GM18507 (cell line): ENCODE results near the gene CTNNA2.

Experiments
- DNase-seq: peaks from one replicate; pipeline ENCODE4 v3.0.0; 2011; ENCODE audit warnings: low read depth; ENCODE audit not compliant: insufficient read length; ENCODE audit errors: extremely low spot score
- FAIRE-seq: peaks from 2 replicates; lab custom pipeline; 2011; peaks lifted over from hg19 to GRCh38; lab: Jason Lieb, UNC

The CTNNA2 gene

DNA sequence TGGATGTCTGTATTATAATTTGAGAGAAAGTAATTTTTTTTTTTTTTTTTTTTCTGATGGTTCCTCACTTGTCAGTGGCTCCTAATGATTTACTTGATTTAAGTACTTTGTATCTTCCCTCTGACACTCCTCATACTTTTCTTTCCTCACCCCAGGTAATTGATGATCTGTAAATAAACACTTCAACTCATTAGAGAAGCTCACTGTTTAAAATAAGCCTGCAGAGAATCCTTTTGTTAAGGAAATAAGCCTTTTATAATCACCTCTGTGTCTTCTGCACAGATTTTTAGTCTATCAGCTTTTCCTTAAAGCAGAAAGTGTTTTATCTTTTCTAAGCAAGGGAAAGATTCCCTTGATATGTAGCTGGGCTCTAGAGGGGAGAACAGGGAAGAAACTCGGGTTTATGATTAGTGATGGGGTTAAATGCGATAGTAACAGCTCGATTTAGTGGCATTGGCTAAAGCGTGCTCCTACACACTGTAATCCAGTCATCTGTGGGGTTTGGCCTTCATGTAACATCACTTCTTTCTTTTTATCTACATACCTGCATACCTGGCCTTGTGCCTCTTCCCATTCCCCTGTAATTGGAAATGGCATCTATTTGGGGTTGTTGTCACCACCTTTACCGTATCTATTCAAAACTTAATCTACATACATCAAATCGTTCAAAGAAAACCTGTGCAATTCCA, 851.8 kb downstream of the CTNNA2 start:
- FAIRE-seq: no peak
- DNase-seq: no peak

DNA sequence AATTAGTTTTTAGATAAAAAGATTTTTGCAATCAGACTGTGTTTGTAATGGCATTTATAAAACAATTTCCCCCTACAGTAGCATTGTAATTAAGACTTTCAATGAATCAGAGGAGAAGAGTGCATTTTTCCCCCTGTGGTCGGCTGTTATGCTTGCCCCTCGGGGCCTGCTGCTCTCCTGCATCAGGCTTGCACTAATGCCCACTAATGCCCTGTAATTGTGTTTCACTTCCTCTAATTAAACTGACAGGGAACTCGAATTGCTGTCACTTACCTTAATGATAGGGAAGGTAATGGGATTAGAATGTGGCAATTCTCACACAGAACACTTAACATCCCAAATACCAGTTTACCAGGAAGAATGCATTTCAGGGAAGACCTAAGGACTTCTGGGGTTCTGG, 852.9 kb downstream of the CTNNA2 start:
- no peak for FAIRE-seq
- DNase-seq: no peak

DNA sequence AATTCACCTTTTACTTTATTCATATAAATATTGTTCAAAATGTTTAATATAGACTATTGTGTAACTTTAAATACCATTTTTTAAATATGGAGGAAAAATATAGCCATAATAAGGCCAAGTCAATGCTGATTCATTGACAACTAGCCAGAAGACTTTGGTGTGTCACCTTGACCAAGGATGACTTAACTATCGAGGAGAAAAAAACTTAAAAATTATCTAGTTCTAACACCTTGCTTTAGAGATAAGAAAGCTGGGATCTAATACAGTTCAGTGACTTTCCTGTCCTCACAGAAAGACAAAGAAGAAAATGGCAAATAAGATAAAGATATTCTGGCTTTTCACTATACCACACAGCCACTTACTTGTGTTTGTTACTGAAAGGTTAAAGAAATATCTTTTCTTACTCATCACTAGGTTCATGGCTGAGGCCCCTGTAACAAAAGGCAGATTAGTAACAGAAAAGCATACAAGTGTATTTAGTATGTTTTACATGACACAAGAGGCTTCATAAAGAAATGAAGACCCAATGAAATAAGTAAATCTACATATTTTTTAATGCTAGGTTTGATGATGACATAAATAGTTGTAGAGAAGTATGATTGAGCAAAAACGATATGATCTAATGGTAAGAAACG, 857.6 kb downstream of the CTNNA2 start:
- FAIRE-seq: no peak

DNA sequence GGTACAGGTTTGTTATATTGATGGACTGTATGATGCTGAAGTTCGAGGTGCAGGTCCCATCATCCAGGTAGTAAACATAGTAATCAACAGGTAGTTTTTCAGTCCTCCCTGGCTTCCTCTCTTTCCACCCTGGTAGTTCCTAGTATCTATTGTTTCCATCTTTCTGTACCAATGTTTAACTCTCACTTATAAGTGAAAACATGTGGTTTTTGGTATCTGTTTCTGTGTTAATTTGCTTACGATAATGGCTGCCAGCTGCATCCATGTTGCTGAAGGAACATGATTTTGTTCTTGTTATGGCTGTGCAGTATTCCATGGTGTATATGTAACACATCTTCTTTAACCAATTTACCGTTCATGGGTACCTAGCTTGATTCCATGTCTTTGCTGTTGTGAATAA, 861.3 kb downstream of the CTNNA2 start:
- no peak for DNase-seq
- no peak for FAIRE-seq

More for the DNA sequence above, 857.6 kb downstream of the CTNNA2 start:
- DNase-seq: no peak

DNA sequence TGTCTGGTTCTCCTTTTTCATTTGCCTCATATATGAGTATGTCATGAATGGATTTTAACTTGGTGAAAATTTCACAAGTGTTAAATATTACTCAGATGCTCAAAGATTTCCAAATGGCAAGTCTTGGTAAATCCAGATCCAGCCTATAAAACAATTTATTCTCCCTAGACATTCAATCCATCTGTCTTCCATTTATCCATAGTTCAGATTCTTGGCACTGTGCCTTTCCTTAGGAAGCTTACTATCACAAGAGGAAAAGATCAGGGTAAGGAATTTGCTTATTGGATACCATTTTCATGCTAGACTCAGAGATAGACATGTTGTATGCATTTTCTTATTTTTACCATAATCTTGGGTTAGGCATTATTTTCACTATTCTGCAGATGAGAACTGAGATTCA, 864.2 kb downstream of the CTNNA2 start:
- DNase-seq: no peak

DNA sequence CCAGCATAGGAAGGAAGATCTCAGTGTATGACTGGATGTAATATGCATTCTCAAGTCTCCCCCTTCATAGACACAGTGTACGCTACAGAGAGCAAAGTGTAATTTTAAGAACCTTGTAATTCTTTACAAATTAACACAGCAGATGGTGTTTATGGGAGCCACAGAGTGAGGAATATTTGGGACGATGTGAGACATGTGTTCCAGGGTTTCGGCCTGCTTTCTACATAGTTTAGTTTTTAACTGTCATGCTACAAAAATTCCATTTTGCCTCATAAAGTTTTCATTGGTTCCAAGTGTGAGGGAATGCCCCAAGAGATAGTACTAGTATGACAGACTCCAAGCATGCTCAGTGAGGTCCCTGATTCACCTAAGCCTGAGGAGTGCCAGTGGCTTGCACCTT, 867.9 kb downstream of the CTNNA2 start:
- no peak for FAIRE-seq
- DNase-seq: no peak

More for the DNA sequence above, 864.2 kb downstream of the CTNNA2 start:
- FAIRE-seq: no peak

DNA sequence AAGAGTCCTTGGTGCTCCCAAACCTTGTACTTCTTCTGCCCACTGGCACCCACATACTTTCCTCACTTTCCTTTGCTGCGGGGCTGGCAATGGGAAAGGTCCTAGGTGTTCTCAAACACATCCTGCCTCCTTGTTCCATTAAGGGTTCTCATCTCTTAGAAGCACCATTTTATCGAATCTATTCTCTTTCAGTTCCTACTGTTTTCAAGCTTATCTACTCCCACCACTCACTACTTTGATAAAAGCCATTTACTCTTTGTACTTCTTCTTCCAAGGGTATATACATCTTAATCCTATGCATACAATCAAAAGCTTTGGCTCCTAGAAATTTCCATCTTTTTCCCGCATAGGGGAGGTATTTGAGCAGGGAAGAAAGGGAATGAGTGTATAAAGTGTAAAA, 868.8 kb downstream of the CTNNA2 start:
- no peak for DNase-seq

DNA sequence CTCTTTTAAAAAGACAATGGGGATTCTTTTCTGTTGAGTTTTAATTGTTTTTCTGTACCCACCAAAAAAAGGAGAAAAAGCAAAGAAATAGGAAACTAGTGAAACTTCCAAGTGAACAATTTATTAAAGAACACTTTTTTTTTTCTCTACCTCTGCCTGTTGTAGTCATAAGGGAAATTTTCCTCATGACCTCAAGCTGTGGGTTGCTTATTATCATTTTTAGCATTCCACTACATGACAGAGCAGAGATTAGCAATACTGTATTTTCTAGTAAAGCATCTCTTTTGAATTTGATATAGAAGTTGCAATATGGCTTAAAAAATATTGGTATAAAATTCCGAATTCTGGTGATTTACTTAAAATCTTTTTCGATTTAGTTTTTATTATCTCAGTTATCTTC, 879.6 kb downstream of the CTNNA2 start:
- no peak for DNase-seq
- no peak for FAIRE-seq

More for the DNA sequence above, 868.8 kb downstream of the CTNNA2 start:
- FAIRE-seq: no peak

DNA sequence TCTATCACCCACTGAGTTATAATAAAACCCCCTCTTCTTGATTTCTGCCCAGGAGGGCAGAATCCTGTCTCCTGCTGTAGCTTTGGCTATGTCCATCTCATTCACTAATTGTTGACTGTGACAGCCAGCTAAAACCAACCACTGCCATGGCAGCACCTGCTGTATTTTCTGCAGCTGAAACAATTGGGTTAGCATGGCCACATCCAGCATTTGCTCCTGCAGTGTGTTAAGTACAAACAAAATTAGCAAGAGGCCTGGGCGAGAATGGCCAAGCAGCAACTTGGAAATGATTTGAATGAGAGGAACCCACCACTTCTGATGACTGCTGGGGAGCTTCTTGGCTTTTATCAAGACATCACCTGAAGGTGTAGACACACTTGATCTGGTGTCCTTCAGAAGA, 881.1 kb downstream of the CTNNA2 start:
- FAIRE-seq (no peak), DNase-seq (no peak)

DNA sequence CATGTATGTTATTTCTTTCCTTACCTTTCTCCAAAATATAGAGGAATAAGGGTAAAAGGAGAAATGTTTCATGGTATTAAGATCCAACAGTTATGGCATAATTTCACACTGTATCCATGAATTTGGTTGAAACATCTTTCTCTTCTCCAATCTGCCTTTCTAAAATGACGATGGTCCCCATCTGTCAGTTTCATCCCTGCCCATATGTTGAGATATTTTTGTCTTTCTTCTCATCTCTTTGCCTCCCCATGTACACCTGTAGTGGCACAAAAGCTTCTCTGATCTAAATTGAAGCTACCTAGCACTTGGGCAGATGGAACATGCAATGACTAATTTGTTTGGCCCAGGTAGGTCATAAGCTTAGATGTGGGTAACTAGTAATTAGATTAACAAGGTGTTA, 882.4 kb downstream of the CTNNA2 start:
- no peak for DNase-seq
- no peak for FAIRE-seq

DNA sequence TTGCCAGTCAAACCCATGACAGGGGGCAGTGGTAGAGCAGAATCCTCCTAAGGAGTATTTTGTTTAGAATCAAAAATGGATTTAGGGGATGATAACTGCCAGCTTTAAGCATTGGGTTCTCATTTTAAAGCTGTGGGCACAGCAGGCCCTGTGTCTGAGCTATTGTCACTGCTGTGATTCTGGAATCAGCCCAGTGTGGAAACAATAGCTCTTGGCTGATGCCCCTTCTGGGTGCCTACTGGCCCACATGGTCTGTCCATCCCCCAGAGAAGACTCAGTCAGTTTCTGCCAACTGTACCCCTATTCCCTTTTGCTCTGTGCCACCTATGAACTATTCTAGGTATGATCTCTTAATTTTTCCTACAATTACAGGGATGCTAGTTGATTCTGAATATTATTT, 883.4 kb downstream of the CTNNA2 start:
- no peak for FAIRE-seq

DNA sequence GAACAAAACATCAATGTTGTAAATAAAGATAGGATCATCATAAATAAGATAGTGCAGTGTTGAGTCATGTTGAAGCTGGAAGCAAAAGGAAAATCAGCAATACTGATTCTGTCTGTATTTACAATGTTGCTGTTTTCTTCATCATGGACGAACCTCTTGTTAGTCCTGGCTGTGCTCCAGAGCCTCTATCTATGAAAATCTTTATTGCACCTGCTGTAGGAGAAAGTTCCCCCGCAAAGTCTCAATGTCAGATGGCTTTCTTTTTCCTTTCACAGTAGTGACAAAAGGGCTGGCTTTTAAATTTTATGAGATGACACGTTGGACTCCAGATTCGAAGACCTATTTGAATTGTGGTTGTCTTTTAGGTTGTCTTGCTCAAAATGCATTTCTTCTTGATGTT, 890.2 kb downstream of the CTNNA2 start:
- no peak for FAIRE-seq
- DNase-seq: no peak

More for the DNA sequence above, 883.4 kb downstream of the CTNNA2 start:
- no peak for DNase-seq

DNA sequence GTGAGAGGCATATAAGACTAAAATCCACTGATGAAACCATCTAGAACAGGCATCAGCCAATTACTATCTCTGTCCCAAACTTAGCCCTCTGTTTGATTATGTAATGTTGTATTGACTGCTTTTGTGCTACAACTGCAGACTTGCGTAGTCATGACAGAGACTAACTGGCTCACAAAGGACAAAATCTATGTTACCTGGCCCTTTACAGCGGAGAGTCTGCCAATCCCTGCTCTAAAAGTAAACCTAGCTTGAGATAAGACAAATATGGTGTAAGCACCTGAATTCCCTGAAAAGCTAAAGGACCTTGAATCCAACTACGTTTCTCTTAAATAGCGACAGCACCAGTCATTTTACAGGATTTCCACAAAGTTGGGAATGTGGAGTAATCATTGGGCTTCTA, 894.5 kb downstream of the CTNNA2 start:
- FAIRE-seq: no peak
- no peak for DNase-seq

DNA sequence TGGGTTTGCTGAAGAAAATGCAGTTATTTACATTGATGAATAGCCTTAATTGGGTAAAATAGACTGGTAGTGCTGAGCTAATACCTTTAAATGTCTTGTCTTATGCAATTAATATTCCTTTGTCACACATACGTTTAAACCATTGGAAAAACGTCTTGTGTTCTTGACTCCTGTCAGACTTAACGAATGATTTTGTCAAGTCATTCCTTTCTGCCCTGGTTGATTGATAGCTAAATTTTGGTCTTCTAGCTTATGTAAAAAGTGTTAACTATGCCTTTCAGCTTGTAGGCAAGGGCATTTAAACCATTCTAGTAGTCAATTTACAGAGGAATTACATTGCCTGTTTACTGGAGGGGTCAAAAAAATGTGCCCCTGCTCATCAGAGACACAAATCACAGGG, 897.5 kb downstream of the CTNNA2 start:
- DNase-seq (no peak), FAIRE-seq (no peak)

DNA sequence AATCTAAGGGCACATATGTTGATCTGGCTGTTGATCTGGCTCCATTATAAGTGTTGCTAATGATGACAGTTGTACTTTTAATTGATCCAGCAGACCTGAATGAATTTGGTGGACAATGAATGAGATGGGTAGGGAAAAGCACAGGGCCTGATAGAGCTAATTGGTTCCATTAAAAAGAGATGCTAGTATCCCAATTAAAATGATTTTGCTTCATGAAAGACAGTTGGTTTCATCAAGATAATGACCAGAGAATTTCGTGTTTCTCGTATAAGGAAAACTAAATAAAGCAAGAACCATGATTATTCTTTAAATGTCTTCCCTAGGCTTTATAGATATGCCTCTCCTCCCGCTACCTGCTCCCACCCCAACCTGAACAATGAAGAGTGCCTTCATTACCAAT, 900.3 kb downstream of the CTNNA2 start:
- no peak for DNase-seq
- no peak for FAIRE-seq

DNA sequence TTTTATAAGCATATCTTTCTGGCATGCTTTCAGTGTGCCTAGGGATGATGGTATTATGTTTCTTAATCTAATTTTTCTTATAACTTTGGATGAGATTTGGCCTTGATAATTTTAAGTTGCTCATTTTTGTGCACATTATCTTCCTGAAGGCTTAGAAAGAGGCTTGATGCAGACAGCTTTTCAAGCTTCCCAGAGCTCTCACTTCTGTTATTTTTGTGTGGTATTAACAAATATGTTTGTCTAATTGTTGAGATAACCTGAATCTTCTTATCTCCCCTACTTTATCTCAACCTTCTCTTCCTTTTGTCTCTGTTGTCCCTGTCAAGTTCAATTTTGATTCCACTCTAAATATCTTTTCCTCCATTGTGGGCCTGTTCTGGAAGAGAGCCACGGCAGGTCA, 904.9 kb downstream of the CTNNA2 start:
- FAIRE-seq: no peak
- DNase-seq: no peak

DNA sequence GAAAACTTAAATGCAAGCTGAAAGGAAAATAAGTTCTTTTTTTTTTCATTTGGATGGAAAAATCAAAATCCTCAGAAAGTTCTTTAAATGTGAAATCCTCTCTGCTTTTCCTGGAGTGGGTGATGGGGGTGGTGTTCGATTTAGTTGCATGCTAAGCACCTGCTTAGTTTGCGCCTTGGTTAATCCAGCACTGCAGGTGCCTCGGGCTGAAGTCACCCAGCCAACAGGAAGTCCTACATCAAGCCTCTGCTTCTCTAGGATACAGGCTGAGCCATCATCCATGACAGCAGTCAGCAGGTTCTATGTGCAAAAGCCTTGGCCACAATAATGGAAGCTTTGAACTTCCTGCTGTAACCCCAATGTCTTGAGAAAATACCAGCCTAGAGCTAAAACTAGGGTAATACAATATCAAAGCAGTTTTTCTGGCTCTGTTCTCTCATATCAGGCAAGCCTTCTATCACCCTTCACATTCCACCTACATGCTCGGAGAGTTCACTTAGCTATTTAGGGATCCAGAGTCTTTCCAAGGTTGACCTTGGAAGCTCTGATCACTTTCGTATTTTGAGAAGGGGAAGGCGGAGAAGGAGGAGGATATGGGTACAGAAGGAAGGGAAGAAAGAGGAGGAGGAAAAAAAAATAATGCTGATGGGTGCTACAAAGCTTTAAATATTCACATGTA, 907.8 kb downstream of the CTNNA2 start:
- DNase-seq (no peak), FAIRE-seq (no peak)

DNA sequence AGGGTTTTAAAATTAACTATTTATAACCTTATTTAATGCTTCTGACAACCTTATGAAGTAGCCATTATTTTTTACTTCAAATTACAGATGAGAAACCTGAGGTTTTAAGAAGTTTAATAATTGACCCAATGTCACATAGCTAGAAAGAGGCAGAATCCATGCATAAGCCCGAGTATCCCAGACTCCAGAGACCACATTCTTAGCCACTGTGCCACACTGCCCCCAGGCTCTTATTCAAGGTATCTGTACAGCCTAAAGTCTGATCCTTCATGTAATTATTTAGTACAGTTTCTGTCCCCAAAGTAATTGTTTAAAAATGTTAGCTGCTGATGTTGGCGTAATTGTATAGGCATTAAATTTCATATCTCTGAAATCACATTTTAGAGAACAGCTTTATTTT, 916.4 kb downstream of the CTNNA2 start:
- FAIRE-seq (no peak), DNase-seq (no peak)

DNA sequence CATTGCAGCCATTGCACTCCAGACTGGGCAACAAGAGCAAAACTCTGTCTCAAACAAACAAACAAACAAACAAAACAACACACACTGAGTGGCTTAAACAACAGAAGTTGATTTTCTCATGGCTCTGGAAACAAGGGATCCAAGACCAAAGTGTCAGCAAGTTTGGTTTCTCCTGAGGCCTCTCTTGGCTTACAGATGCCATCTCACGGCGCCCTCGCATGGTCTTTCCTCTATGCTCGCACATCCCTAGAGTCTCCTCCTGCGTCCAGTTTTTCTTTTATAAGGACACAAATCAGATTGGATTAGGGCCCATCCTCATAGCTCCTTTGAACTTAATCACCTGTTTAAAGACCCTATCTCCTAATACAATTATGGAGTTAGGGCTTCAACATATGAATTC, 925.1 kb downstream of the CTNNA2 start:
- FAIRE-seq: no peak

DNA sequence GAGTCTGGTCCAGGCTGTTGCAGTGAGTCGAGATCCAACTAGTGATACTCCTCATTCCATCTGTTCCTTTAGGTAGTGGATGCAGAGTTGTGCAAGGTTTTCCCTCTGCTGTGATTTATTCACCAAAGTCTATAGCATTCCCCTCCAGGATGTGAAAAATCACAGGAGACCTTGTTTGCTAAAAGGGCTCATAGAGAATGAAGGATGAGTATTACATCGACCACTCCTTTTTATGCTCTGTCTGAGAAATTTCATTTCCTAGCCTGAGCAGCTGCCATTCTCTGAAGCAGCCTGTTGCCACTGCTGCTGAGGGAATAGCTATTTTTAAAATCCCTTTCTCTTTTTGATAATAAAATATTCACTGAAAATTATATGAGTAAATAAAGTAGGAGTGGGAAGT, 925.8 kb downstream of the CTNNA2 start:
- FAIRE-seq: no peak
- DNase-seq: no peak

More for the DNA sequence above, 925.1 kb downstream of the CTNNA2 start:
- DNase-seq: no peak

DNA sequence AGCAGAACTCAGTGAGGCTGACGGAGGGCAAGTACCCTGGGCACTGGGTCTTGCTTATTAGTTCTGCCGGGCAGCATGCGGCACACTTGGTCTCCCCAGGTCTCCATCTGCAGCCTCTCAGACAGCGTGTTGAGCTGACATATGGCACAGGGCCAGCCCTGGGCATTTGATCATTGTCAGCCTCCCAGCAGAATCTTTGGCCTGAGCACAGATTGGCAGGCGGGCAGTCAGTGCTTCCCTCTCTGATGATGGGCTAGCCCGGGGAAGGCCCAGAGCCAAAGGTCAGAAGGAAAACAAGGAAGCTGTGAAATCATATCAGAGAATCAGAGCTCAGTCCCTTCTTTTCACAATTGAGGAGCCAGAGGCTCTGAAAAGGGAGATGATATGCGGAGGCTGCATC, 941.8 kb downstream of the CTNNA2 start:
- no peak for FAIRE-seq
- no peak for DNase-seq
